ENCODE results near the gene MYO1B.

- TF ChIP-seq CTCF (IDR thresholded peaks at IDR 0.05; ENCODE audit: poor library complexity, severe bottlenecking) (no peak), POLR2AphosphoS5 (IDR thresholded peaks at IDR 0.05) (no peak), SMC3 (conservative IDR thresholded peaks at IDR 0.05; ENCODE audit: poor library complexity) (no peak)
These were observed 73.0 kb downstream of the MYO1B start for GRCh38 chr2:191318037-191318728.
